Ascending aorta (tissue), 2 donors: ENCODE data around the gene PRMT3. TPM values are rescaled to one million over a fixed set of nuclear protein-coding genes. Genes with fewer than 3 reads are reported as not detected.

Experiments
- DNase-seq, 2 donors: peaks; one replicate each; pipeline ENCODE4 v3.0.0-alpha.2; 2019; ENCODE audit warnings: low spot score in 2 of 2
- H3K27ac ChIP-seq, 2 donors: fragments of 200-600 bp; sonication (generic); one replicate each; pipeline ENCODE4 v1.5.1; 2016 to 2017; ENCODE audit warnings: mild to moderate bottlenecking in 1 of 2
- H3K27me3 ChIP-seq: fragments of 200-600 bp; sonication (generic); one replicate; pipeline ENCODE4 v1.5.1; 2017
- H3K36me3 ChIP-seq, 2 donors: fragments of 200-600 bp; sonication (generic); one replicate each; pipeline ENCODE4 v1.5.1; 2016
- H3K4me1 ChIP-seq, 2 donors: fragments of 200-600 bp; sonication (generic); one replicate each; pipeline ENCODE4 v1.5.1; 2016 to 2017; ENCODE audit warnings: mild to moderate bottlenecking in 1 of 2
- H3K4me3 ChIP-seq, 2 donors: fragments of 200-600 bp; sonication (generic); one replicate each; pipeline ENCODE4 v1.5.1; 2016 to 2017; ENCODE audit warnings: mild to moderate bottlenecking in 1 of 2
- H3K9me3 ChIP-seq, 2 donors: fragments of 200-600 bp; sonication (generic); one replicate each; pipeline ENCODE4 v1.5.1; 2016
- CTCF ChIP-seq, 3 experiments: fragments of 200-600 bp in 2 of 3; fragments of 450-650 bp in 1 of 3; sonication (generic) in 2 of 3; IDR thresholded peaks; one replicate each; pipeline ENCODE4 v1.5.1; 2016 to 2019; ENCODE audit warnings: antibody characterized with exemption in 3 of 3, mild to moderate bottlenecking in 1 of 3, moderate library complexity in 1 of 3
- intact Hi-C: fragments of 100-400 bp; cut with DNase I; formaldehyde crosslinking; loops from one replicate; pipeline ENCODE4 v1.15.1; 2023
- total RNA-seq: library from RNA; depleted of rRNA; stranded (reverse); fragments of >200 nt; gene quantifications from one replicate; pipeline ENCODE4 v1.1.0, GENCODE V29; 2016

PRMT3 gene
- total RNA-seq, 1 donor from 2014 or later: 1.2 TPM

DNA sequence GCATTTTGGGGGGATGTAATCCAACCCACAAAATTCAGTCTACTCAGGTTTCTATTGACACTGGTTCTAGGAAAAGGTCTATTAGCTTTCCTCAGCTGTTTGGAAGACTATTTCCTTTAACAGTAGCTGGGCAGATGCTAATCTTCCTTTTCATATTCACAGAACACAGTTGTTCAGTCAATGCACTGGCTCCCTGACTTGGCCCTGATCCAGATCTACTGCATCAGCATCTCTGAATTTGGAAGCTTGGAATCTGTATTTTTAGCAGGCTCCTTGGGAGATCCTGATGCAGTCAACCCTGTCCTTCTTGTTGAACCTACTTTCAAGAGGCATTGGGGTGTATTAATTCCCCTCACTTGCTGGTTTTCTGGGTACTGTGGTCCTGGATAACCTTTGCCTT, 17.7 kb upstream of the PRMT3 start:
- peaks cover 4% of the 10 kb centered on the region in 2 donors for H3K4me1 ChIP-seq
- H3K27me3 ChIP-seq: no peaks in the 10 kb centered on the region
- intact Hi-C loops: loop anchor here (5.0 to 10.0 kb wide), 4 partner anchors 435 to 1843 kb away; partner anchors contain the start of gene TSG101
- H3K27ac ChIP-seq: no peak overlapping the region
- H3K36me3 ChIP-seq: peaks cover 0 to 6% of the 10 kb centered on the region in 2 donors
- no peaks in the 10 kb centered on the region for H3K9me3 ChIP-seq
- TF ChIP-seq CTCF (IDR thresholded peaks at IDR 0.05): no peak
- no peak for DNase-seq
- H3K4me3 ChIP-seq: no peak overlapping the region

DNA sequence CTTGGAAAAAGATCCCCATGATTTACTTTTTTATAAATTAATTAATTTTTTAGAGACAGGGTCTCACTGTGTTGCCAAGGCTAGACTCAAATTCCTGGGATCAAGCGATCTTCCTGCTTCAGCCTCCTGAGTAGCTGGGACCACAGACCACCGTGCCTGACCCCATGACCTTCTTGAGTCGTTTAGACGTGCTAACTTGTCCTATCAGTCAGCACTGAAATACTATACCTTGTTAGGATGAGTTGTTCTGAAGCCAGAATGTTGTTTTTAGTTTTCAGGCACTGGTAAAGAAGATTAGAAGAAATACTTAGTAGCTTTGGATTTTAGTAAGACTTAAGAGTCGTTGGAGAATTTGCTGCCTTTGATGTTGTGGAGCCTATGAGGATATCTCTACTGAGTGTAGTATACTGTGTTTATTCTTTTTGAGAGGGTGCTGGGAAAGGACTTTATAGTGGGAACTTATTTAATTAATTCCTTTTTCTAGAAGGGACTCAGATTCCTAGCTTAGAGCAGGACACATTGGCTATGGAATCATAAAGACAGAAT, 15.4 kb upstream of the PRMT3 start:
- TF ChIP-seq CTCF (IDR thresholded peaks at IDR 0.05): no peak
- intact Hi-C loops: no loop called here
- Histone ChIP-seq H3K4me1 (peaks cover 0 to 2% of the 10 kb centered on the region in 2 donors), H3K4me3 (no peak overlapping the region), H3K27ac (no peak overlapping the region), H3K9me3 (no peaks in the 10 kb centered on the region), H3K27me3 (no peaks in the 10 kb centered on the region), H3K36me3 (peaks cover 0 to 10% of the 10 kb centered on the region in 2 donors)
- DNase-seq: no peak

DNA sequence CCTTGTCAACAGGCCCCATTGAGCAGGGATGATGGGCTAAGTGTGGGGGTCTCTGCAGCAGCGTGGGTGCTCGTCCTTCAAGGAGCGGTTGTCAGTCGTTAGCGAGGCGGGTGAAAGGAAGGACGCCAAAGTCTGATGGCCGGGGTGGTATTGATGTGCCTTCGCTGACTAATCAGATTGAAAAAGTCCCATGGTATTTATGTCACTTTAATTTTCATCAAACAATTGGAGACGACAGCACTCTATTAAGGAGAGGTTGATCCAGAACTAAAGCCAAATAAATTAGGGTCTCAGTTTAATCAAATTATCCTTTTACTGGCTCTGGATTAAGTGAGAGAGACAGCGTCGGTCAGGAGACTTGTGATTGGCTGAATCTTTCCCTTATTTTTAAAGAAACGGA, 14.4 kb upstream of the PRMT3 start:
- no peak for TF ChIP-seq CTCF (IDR thresholded peaks at IDR 0.05)
- Histone ChIP-seq H3K36me3 (peaks cover 9 to 19% of the 10 kb centered on the region in 2 donors), H3K27ac (no peak overlapping the region), H3K9me3 (no peaks in the 10 kb centered on the region), H3K4me3 (no peak overlapping the region), H3K4me1 (no peaks in the 10 kb centered on the region), H3K27me3 (no peaks in the 10 kb centered on the region)
- no peak for DNase-seq
- intact Hi-C loops: no loop called here

DNA sequence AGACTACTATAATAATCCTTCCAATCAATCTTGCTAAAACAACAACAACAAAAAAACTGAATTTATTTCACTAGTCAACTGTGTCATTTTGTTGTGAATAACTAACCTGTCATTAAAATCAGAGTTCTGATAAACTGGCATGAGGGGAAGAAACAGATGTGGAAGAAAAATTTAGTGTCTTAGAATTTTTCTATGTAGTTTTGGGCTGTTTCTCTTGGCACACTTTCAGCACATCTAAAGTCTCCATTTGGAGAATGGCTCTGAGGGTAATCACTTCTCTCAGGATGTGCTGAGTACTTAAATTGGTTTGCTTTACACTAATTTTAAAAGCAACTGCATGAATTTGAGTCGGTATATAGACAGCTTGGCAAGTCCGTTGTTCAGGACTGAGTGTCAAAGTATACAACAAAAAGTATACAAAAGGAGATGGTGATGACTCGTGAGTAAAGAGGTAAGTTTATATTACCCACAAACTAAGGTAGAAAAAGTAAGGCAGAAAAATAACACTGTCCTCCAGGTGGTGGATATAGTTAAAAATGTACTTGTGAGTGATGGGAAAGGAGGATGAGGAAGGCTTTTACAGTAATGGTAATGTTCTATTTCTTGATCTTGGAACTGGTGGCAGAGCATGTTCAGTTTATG, 13.8 kb upstream of the PRMT3 start:
- intact Hi-C loops: no loop called here
- no peaks in the 10 kb centered on the region for H3K9me3 ChIP-seq
- no peak for DNase-seq
- H3K4me3 ChIP-seq: no peak overlapping the region
- no peak for TF ChIP-seq CTCF (IDR thresholded peaks at IDR 0.05)
- no peaks in the 10 kb centered on the region for H3K4me1 ChIP-seq
- H3K27ac ChIP-seq: no peak overlapping the region
- H3K36me3 ChIP-seq: peaks cover 15 to 19% of the 10 kb centered on the region in 2 donors
- H3K27me3 ChIP-seq: no peaks in the 10 kb centered on the region

GRCh38 chr11:20374741-20375300, 12.7 kb upstream of the PRMT3 start:
- DNase-seq: no peak
- Histone ChIP-seq H3K4me1 (no peaks in the 10 kb centered on the region), H3K36me3 (peaks cover 21 to 28% of the 10 kb centered on the region in 2 donors), H3K27me3 (no peaks in the 10 kb centered on the region), H3K27ac (no peak overlapping the region), H3K4me3 (no peak overlapping the region), H3K9me3 (no peaks in the 10 kb centered on the region)
- no peak for TF ChIP-seq CTCF (IDR thresholded peaks at IDR 0.05)
- intact Hi-C loops: no loop called here
